ENCODE data around the gene MON2. TPM values are rescaled to one million over a fixed set of nuclear protein-coding genes. Genes with fewer than 3 reads are reported as not detected.

MON2 gene
- total RNA-seq, 1 experiment from 2014 or later, result 6.6 TPM

Small RNA genes within 50 kb of the gene (small RNA-seq; reads per million reads assigned to genes)
- gene MIRLET7I (190 reads per million, percentile 98 among the genes with 10 or more reads in this experiment), gene RNU6-399P (not detected)

Other genes starting within 250 kb of the MON2 start
- 24.6 and 27.1 TPM in 2 replicates for gene USP15, start 206.4 kb upstream of the MON2 start, total RNA-seq (2014; rRNA removed; shearing (Covaris generic))